ENCODE results near the gene NF2.
A peak's percentile ranks its signal among the peaks of the same experiment; 100 is the strongest.
"Not testable (repeated sequence)": the region's sequence is repeated elsewhere in the genome, so short reads cannot be mapped to it uniquely, and the experiment has no call there.

NF2 gene

GRCh38 chr22:29603358-29604075 is at the start of gene NF2:
Gene NF2 (plus strand): TSS chr22:29603633. CDS start chr22:29603999, 366 bp downstream.
- Mint-ChIP-seq H3K36me3 (peaks cover 4% of the 10 kb centered on the region in 2 donors), H3K4me3 (peak within 1 kb of the TSS; percentile 88 to 95), H3K9me3 (no peaks in the 10 kb centered on the region), H3K27ac (peak within 1 kb of the TSS; percentile 97), H3K27me3 (no peaks in the 10 kb centered on the region), H3K4me1 (peaks cover 6 to 10% of the 10 kb centered on the region in 2 donors)
- peak; percentile 99 for DNase-seq
- peak; percentile 95 to 97 for ATAC-seq (replicated peaks)

GRCh38 chr22:29555065-29555644 is 48.3 kb upstream of the NF2 start:
- DNase-seq = no peak
- Mint-ChIP-seq H3K9me3 (no peaks in the 10 kb centered on the region), H3K27ac (peak overlapping the region; percentile 75), H3K4me1 (peaks cover 5 to 16% of the 10 kb centered on the region in 2 donors), H3K27me3 (no peaks in the 10 kb centered on the region), H3K36me3 (peaks cover 25 to 39% of the 10 kb centered on the region in 2 donors), H3K4me3 (no peak overlapping the region)
- ATAC-seq (replicated peaks) = no peak

- Mint-ChIP-seq H3K27me3 (no peaks in the 10 kb centered on the region), H3K4me3 (no peak overlapping the region), H3K4me1 (peaks cover 0 to 2% of the 10 kb centered on the region in 2 donors), H3K9me3 (no peaks in the 10 kb centered on the region), H3K36me3 (peaks cover 38 to 49% of the 10 kb centered on the region in 2 donors), H3K27ac (no peak overlapping the region)
- ATAC-seq (replicated peaks) (no peak), DNase-seq (no peak)
These were observed 44.4 kb upstream of the NF2 start for GRCh38 chr22:29559030-29559429.

- Mint-ChIP-seq H3K27ac (no peak overlapping the region), H3K4me3 (no peak overlapping the region), H3K4me1 (peaks cover 0 to 2% of the 10 kb centered on the region in 2 donors), H3K9me3 (no peaks in the 10 kb centered on the region), H3K27me3 (no peaks in the 10 kb centered on the region), H3K36me3 (peaks cover 40 to 53% of the 10 kb centered on the region in 2 donors)
- DNase-seq (no peak), ATAC-seq (replicated peaks) (no peak)
These were observed 43.6 kb upstream of the NF2 start for GRCh38 chr22:29559853-29560252.

- Mint-ChIP-seq H3K27me3 (no peaks in the 10 kb centered on the region), H3K27ac (no peak overlapping the region), H3K4me3 (no peak overlapping the region), H3K36me3 (peaks cover 38 to 44% of the 10 kb centered on the region in 2 donors), H3K4me1 (peaks cover 0 to 1% of the 10 kb centered on the region in 2 donors), H3K9me3 (no peaks in the 10 kb centered on the region)
- ATAC-seq (replicated peaks) (no peak), DNase-seq (no peak)
These were observed 39.6 kb upstream of the NF2 start for GRCh38 chr22:29563652-29564460.

- not testable (repeated sequence) for H3K4me1 Mint-ChIP-seq; ATAC-seq (replicated peaks); H3K27ac Mint-ChIP-seq; DNase-seq; H3K4me3 Mint-ChIP-seq; H3K9me3 Mint-ChIP-seq; H3K27me3 Mint-ChIP-seq
- H3K36me3 Mint-ChIP-seq = peaks cover 31 to 44% of the 10 kb centered on the region in 2 donors
These were observed 36.9 kb upstream of the NF2 start for GRCh38 chr22:29566513-29566912.

GRCh38 chr22:29567338-29567737 is 36.1 kb upstream of the NF2 start:
- Mint-ChIP-seq H3K36me3 (peaks cover 25 to 39% of the 10 kb centered on the region in 2 donors), H3K27me3 (no peaks in the 10 kb centered on the region), H3K27ac (no peak overlapping the region), H3K4me1 (peaks cover 0 to 5% of the 10 kb centered on the region in 2 donors), H3K9me3 (no peaks in the 10 kb centered on the region), H3K4me3 (no peak overlapping the region)
- ATAC-seq (replicated peaks) (no peak), DNase-seq (no peak)

- ATAC-seq (replicated peaks) = no peak
- no peak for DNase-seq
- H3K4me3 Mint-ChIP-seq = no peak overlapping the region
- H3K36me3 Mint-ChIP-seq = peaks cover 22 to 32% of the 10 kb centered on the region in 2 donors
- no peaks in the 10 kb centered on the region for H3K9me3 Mint-ChIP-seq
- H3K4me1 Mint-ChIP-seq = peaks cover 0 to 5% of the 10 kb centered on the region in 2 donors
- no peaks in the 10 kb centered on the region for H3K27me3 Mint-ChIP-seq
- H3K27ac Mint-ChIP-seq = no peak overlapping the region
These were observed 34.3 kb upstream of the NF2 start for GRCh38 chr22:29569011-29569678.

- no peaks in the 10 kb centered on the region for H3K27me3 Mint-ChIP-seq
- ATAC-seq (replicated peaks) (no peak), DNase-seq (no peak)
- H3K4me3 Mint-ChIP-seq = no peak overlapping the region
- peaks cover 0 to 5% of the 10 kb centered on the region in 2 donors for H3K4me1 Mint-ChIP-seq
- H3K27ac Mint-ChIP-seq = no peak overlapping the region
- peaks cover 21 to 26% of the 10 kb centered on the region in 2 donors for H3K36me3 Mint-ChIP-seq
- H3K9me3 Mint-ChIP-seq = no peaks in the 10 kb centered on the region
These were observed 33.0 kb upstream of the NF2 start for GRCh38 chr22:29570456-29570855.

GRCh38 chr22:29570912-29571549 is 32.4 kb upstream of the NF2 start:
- ATAC-seq (replicated peaks) = no peak

GRCh38 chr22:29574762-29575450 is 28.5 kb upstream of the NF2 start:
- H3K36me3 Mint-ChIP-seq = peaks cover 6 to 9% of the 10 kb centered on the region in 2 donors
- DNase-seq (no peak), ATAC-seq (replicated peaks) (no peak)
- H3K27ac Mint-ChIP-seq = no peak overlapping the region
- no peak overlapping the region for H3K4me3 Mint-ChIP-seq
- no peaks in the 10 kb centered on the region for H3K27me3 Mint-ChIP-seq
- no peaks in the 10 kb centered on the region for H3K9me3 Mint-ChIP-seq
- H3K4me1 Mint-ChIP-seq = peaks cover 3 to 4% of the 10 kb centered on the region in 2 donors

More at GRCh38 chr22:29570912-29571549, 32.4 kb upstream of the NF2 start:
- DNase-seq = no peak
- Mint-ChIP-seq H3K27ac (no peak overlapping the region), H3K4me1 (peaks cover 0 to 5% of the 10 kb centered on the region in 2 donors), H3K27me3 (no peaks in the 10 kb centered on the region), H3K36me3 (peaks cover 21 to 26% of the 10 kb centered on the region in 2 donors), H3K4me3 (no peak overlapping the region), H3K9me3 (no peaks in the 10 kb centered on the region)

GRCh38 chr22:29578462-29579200 is 24.8 kb upstream of the NF2 start:
- ATAC-seq (replicated peaks) = no peak
- H3K4me1 Mint-ChIP-seq = peaks cover 13 to 23% of the 10 kb centered on the region in 2 donors
- peaks cover 0 to 6% of the 10 kb centered on the region in 2 donors for H3K9me3 Mint-ChIP-seq
- no peak overlapping the region for H3K4me3 Mint-ChIP-seq
- H3K27ac Mint-ChIP-seq = no peak overlapping the region
- H3K36me3 Mint-ChIP-seq = peaks cover 3 to 7% of the 10 kb centered on the region in 2 donors
- DNase-seq = no peak
- H3K27me3 Mint-ChIP-seq = no peaks in the 10 kb centered on the region
